Stimulated activated CD8-positive, alpha-beta memory T cell treated with anti-CD3 and anti-CD28 coated beads, Interleukin-4, amount 100 ng/mL, for 1 hour (primary cell): ENCODE data around the gene MGRN1.

Experiments
- DNase-seq, 2 donors: peaks; one replicate each; pipeline ENCODE4 v3.0.0-alpha.2; 2020; ENCODE audit warnings: low read depth in 2 of 2, low spot score in 1 of 2

MGRN1 gene

DNA sequence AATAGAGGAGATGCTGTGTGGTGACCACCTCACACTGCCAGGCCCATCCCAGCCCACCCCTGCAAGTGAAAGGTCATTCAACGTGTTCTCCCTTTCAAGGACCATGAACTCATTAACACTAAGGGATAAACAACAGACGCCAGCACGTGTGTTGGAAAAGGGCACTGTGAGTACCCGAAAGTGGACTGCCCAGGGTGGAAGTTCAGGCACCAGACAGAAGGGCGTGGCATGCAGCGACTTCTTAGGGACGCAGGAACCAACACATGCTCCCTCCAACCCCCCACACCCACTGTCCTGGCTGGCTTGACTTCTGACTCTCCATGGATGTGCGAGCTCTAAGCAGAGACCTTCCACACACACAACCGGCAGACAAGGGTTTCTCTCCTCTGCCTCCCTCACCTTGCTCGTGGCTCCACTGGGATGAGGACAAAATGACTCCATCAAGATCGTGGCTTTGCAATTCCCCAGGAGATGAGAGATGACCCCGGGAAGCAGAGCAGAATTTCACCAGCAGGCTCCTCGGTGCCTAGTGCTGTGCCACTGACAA is 20.9 kb upstream of the MGRN1 start:
- no peak for DNase-seq

- no peak for DNase-seq
These were observed 20.2 kb upstream of the MGRN1 start for GRCh38 chr16:4604401-4604800.

GRCh38 chr16:4606354-4606753 is 18.3 kb upstream of the MGRN1 start:
- DNase-seq: no peak

DNA sequence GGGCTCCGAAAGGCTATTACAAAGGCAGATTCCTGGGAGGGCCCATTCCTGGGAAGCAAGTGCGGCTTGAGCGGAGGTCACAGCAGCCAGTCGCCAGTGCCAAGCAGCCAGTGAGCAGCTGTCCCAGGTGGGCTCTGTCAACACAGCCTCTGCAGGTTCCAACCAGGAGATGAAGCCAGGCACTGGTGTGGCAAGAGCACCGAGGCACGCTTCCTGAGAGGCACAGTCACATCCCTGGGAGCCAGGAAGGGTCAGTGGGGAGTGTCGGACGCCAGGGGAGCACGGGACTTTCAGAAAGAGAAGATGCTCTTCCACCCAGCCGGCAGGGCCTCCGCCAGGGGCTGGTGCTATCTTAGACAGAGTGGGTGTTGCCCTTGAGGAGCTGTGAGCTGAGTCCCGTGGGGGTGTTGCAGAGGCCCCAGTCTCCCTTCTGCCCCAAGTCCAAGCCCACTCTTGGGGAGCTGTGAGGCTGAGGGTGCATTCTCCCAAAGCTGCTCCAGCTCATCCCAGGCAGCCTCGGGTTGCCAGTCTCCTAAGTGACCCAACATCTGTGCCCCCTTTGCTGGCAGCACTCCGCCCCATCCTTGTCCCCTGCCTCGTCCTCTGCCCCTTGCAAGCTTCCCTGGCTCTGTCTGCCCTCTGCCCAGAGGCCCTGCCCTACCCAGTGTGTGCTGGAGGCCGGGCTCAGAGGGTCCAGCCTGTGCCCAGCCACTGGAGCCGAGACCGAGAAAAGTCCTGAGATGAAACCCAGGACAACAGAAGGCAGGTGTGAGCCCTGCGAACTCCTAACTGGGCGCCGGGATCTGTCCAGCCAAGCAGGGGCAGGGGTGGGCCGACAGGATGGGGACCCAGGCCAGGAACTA is 16.6 kb upstream of the MGRN1 start:
- DNase-seq: no peak

- no peak for DNase-seq
These were observed 16.0 kb upstream of the MGRN1 start for GRCh38 chr16:4608704-4608980.

GRCh38 chr16:4609200-4610010 is 15.2 kb upstream of the MGRN1 start:
- no peak for DNase-seq

- DNase-seq: no peak
These were observed 14.3 kb upstream of the MGRN1 start for GRCh38 chr16:4610011-4611005.

DNA sequence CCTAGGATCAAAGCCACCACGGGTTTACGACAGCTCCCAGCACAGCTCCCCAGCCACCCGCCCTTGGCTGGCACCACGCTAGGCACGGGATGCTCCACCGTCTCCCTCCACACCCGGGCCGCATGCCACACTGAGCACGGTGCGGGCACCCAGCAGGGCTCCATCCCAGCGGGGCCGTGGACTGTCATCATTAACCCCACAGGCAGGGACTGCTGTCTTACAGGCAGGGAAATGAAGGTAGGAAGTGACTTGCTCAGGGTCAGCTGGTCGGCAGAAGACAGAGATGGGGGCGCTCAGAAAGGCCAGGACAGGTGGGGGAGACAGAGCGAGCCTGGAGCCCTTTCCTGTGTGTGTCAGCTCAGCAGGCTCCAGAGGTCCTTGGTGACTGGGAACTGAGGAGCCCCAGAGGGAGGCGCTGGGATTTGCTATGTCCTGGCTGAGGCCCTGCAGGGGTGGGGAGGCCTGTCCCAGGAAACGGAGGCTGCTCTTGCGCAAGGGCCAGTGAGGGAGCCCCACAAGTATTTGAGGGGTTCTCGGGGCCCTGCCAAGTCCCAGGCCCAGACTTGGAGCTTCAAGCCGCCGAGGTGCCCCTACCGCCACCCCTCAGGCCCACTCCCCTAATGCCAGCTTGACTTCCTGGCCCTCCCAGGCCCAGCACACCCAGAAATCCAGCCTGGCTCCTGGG is 13.1 kb upstream of the MGRN1 start:
- no peak for DNase-seq

- no peak for DNase-seq
These were observed 12.1 kb upstream of the MGRN1 start for GRCh38 chr16:4612474-4612931.

- DNase-seq: no peak
These were observed 11.5 kb upstream of the MGRN1 start for GRCh38 chr16:4612977-4613635.

DNA sequence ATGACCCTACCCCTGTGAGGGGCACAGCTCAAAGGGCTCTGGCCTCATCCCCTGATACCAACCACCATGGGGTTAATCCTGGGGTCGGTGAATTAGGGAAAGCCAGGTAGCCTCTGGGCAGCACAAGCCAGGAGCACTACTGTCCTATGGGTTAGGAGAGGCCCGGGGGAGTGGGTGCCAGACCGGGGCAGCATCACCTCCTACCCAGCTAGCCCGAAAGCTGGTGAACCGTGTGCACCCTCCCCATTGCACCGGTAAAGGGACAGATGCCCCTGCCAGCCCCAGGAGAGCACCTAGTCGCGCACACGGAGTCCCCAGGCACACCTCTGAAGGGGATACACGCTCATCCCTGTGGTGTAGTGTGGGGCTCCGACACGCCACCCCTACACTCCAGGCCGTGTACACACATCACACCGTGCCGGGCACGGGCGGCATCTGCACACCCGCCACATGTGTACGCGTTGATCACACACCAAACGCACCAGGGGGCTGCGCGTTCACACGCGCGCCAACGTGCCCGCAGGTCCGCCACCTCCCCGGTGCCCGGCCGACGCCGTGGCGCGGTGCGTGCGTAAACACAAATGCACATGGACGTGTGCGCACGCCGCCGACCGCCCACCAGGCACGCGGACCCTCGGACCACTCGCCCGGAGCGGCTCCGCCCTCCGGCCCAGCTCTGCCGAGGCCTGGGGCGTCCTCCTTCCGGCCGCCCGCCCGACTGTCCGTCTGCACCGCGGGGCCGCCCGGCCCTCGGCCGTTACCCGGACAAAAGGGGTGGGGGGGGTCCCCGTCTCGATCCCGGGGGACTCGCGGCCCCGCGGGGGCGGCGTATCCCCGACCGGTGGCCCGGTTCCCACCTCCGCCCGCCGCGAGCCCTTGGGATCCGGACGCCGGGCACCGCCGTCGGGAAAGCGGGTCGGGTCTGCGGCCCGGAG is 10.7 kb upstream of the MGRN1 start:
- DNase-seq: no peak

DNA sequence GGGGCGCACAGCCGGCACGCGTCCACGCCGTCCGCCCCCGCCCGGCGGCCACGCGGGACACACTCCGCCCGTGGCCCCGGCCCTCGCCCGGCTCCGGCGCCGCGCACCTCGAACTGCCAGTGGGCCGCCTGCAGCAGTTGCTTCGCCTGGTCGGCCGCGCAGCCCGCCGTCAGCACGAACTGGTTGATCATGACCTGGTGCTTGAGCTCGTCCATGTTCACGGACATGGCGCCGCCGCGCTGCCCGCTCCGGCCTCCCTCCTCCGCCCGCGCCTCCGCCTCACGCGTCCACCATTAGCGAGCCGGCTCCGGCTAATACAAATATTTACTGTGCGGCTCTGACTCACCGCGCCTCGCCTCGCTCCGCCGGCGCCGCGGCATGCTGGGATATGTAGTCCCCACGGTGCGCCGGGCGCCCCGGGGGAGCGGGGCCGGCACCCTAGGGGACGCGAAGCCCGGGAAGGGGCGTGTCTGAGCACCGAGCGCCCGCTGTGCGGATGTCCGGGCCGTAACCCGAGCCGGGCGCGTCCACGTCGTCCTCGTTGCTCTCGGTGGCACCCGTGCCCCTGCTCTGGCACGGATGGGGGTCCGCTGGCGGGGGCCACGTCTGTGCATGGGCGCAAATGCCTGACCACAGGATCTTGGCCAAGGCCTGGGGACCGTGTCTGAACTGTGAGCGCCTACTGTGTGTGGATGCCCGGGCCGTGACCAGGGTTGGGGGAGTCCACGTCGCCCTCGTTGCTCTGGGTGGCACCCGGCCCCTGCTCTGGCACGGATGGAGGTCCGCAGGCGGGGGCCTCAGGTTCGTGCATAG is 9.8 kb upstream of the MGRN1 start, which contains the start of gene UBALD1:
TSS of gene UBALD1 (minus strand) at position 318 of the 813 bp plus-strand sequence. CDS start at position 227, 91 bp downstream.
- DNase-seq: peak; percentile 24 to 54

GRCh38 chr16:4615384-4616046 is 9.1 kb upstream of the MGRN1 start:
- DNase-seq: no peak

GRCh38 chr16:4616047-4616811 is 8.4 kb upstream of the MGRN1 start:
- DNase-seq: peak; percentile 95 to 97

GRCh38 chr16:4617880-4618279 is 6.7 kb upstream of the MGRN1 start:
- DNase-seq: no peak

DNA sequence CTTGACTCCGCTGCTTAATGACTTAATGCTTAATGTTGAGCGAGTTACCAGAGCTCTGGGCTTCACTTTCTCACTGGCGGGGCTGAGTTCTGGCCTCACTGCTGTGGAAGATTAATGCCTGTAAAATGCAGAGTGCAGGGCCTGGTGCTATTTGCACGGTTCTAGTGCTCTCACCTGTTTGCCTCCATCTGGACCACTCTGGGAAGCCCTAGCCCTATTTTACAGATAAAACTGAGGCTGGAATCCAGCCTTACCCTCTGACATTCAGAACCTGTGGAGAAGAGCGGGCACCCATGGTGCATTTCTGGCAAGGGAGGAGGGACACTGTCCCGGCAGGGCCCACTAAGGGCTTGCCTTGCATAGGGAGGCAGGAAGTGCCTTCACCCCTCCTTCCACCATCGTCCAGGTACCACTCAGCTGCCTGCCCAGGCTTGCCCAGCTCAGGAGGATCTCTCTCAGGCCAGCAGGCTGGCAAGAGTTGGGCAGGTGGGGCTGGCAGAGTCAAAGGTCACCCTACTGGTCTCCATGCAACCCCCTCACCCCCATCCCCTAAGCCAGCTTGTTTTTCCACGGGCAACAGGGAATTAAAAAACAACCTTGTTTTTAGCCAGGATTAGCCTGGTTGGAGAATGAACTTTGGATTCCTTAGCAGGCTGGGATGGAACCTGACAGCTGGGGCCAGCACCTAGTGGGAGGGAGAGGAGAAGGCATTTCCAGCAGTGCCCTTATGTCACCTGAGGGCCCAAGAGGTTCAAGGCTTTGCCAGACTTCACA is 5.8 kb upstream of the MGRN1 start:
- no peak for DNase-seq
